Measurements from ENCODE around the gene WAPL.

The WAPL gene

GRCh38 chr10:86520871-86521677 lies 518 bp downstream of the WAPL start:
- DNase-seq, result peak; percentile 30

GRCh38 chr10:86518781-86519180 lies 2.8 kb downstream of the WAPL start:
- no peak for DNase-seq

- no peak for DNase-seq
These were observed 9.5 kb downstream of the WAPL start for GRCh38 chr10:86512137-86512536.

GRCh38 chr10:86511027-86511865 lies 10.3 kb downstream of the WAPL start:
- no peak for DNase-seq

- no peak for DNase-seq
These were observed 12.4 kb downstream of the WAPL start for GRCh38 chr10:86509145-86509544.

GRCh38 chr10:86508217-86508616 lies 13.4 kb downstream of the WAPL start:
- no peak for DNase-seq

- no peak for DNase-seq
These were observed 15.1 kb downstream of the WAPL start for GRCh38 chr10:86506499-86506898.

- no peak for DNase-seq
These were observed 15.5 kb downstream of the WAPL start for GRCh38 chr10:86506062-86506461.

GRCh38 chr10:86504510-86504909 lies 17.1 kb downstream of the WAPL start:
- no peak for DNase-seq

GRCh38 chr10:86500846-86501245 lies 20.7 kb downstream of the WAPL start:
- no peak for DNase-seq

GRCh38 chr10:86498598-86498997 lies 23.0 kb downstream of the WAPL start:
- DNase-seq, result no peak

GRCh38 chr10:86497621-86498020 lies 24.0 kb downstream of the WAPL start:
- DNase-seq, result no peak

GRCh38 chr10:86489960-86490612 lies 31.5 kb downstream of the WAPL start:
- DNase-seq, result no peak

GRCh38 chr10:86489071-86489810 lies 32.4 kb downstream of the WAPL start:
- no peak for DNase-seq

GRCh38 chr10:86486856-86487255 lies 34.7 kb downstream of the WAPL start:
- no peak for DNase-seq

GRCh38 chr10:86483664-86484063 lies 37.9 kb downstream of the WAPL start:
- DNase-seq, result no peak

GRCh38 chr10:86481761-86482160 lies 39.8 kb downstream of the WAPL start:
- DNase-seq, result no peak

- no peak for DNase-seq
These were observed 41.0 kb downstream of the WAPL start for GRCh38 chr10:86480571-86480970.

- no peak for DNase-seq
These were observed 49.5 kb downstream of the WAPL start for GRCh38 chr10:86472061-86472460.

- DNase-seq, result no peak
These were observed 59.4 kb downstream of the WAPL start for GRCh38 chr10:86461963-86462804.

- DNase-seq, result no peak
These were observed 70.0 kb downstream of the WAPL start for GRCh38 chr10:86451604-86451960.
